PC-9 (cell line): ENCODE measurements around the gene DHRS7C. TPM values are rescaled to one million over a fixed set of nuclear protein-coding genes. Genes with fewer than 3 reads are reported as not detected.

Experiments
- BruUV-seq: library from RNA; stranded (reverse); fragments of 400-500 nt; replicated peaks from 2 replicates; lab custom pipeline; 2021; lab: Mats Ljungman, UMichigan
- CTCF ChIA-PET: fragments of 300-600 bp; sonication (Branson Sonifier 250); formaldehyde crosslinking; loops from one replicate; lab custom pipeline; 2022; ENCODE audit warnings: antibody characterized with exemption; lab: Charles Lee
- POLR2A ChIA-PET: fragments of 300-600 bp; sonication (Branson Sonifier 250); formaldehyde crosslinking; loops from one replicate; lab custom pipeline; 2022; ENCODE audit warnings: antibody characterized with exemption; ENCODE audit not compliant: unreplicated experiment; lab: Charles Lee
- DNase-seq, 2 experiments: peaks; one replicate each; pipeline versions ENCODE4 v3.0.0 to v3.0.0-alpha.2; 2015 to 2022; ENCODE audit warnings: mixed read lengths in 1 of 2
- H2AFZ ChIP-seq: fragments of 200-600 bp; sonication (generic); 2 replicates; pipeline ENCODE4 v1.8.1; 2017; ENCODE audit warnings: antibody characterized with exemption
- H3F3A ChIP-seq: fragments of 200-600 bp; sonication (generic); 2 replicates; pipeline ENCODE4 v1.8.1; 2017; ENCODE audit warnings: antibody characterized with exemption, mild to moderate bottlenecking, low read depth; ENCODE audit not compliant: insufficient read depth
- H3K27ac ChIP-seq: fragments of 200-600 bp; sonication (generic); 2 replicates; pipeline ENCODE4 v1.6.1; 2016; ENCODE audit warnings: mixed run types
- H3K27me3 ChIP-seq: fragments of 200-600 bp; sonication (generic); 2 replicates; pipeline ENCODE4 v1.6.1; 2016; ENCODE audit warnings: low read depth, mixed run types; ENCODE audit not compliant: insufficient read depth
- H3K36me3 ChIP-seq: fragments of 200-600 bp; sonication (generic); 2 replicates; pipeline ENCODE4 v1.6.1; 2016; ENCODE audit warnings: low read depth, mixed run types
- H3K4me1 ChIP-seq: fragments of 200-600 bp; sonication (generic); replicated peaks from 2 replicates; pipeline ENCODE4 v1.6.1; 2016; ENCODE audit warnings: mixed run types; ENCODE audit not compliant: insufficient read depth
- H3K4me2 ChIP-seq: fragments of 200-600 bp; sonication (generic); 2 replicates; pipeline ENCODE4 v1.6.1; 2017; ENCODE audit warnings: mixed run types
- H3K4me3 ChIP-seq: fragments of 200-600 bp; sonication (generic); 2 replicates; pipeline ENCODE4 v1.6.1; 2016; ENCODE audit warnings: mixed run types
- H3K79me2 ChIP-seq: fragments of 200-600 bp; sonication (generic); 2 replicates; pipeline ENCODE4 v1.6.1; 2017; ENCODE audit warnings: low read depth, mixed run types
- H3K9me2 ChIP-seq: fragments of 200-600 bp; sonication (generic); 2 replicates; pipeline ENCODE4 v1.8.1; 2017; ENCODE audit warnings: mild to moderate bottlenecking; ENCODE audit not compliant: insufficient read depth
- H3K9me3 ChIP-seq: fragments of 200-600 bp; sonication (generic); 2 replicates; pipeline ENCODE4 v1.8.1; 2016; ENCODE audit warnings: low read depth; ENCODE audit not compliant: insufficient read depth
- H4K20me1 ChIP-seq: fragments of 200-600 bp; sonication (generic); 2 replicates; pipeline ENCODE4 v1.8.1; 2017; ENCODE audit not compliant: insufficient read depth
- EZH2 ChIP-seq: fragments of 200-600 bp; sonication (generic); IDR thresholded peaks from 2 replicates; pipeline ENCODE4 v1.8.0; 2017; ENCODE audit warnings: antibody characterized with exemption, low read depth
- intact Hi-C: fragments of 100-400 bp; cut with micrococcal nuclease; formaldehyde crosslinking; loops from one replicate; pipeline ENCODE4 v1.10.0; 2022; ENCODE audit not compliant: unreplicated experiment
- total RNA-seq: library from RNA; stranded (reverse); gene quantifications from 2 replicates; pipeline ENCODE4 v1.2.3, GENCODE V29; 2021
- TF ChIP-seq, protein P1 (sequence below): fragments of 200-600 bp; sonication (generic); conservative IDR thresholded peaks from 2 replicates; pipeline ENCODE4 v1.6.1; 2017; ENCODE audit warnings: mixed run types, antibody characterized with exemption, mild to moderate bottlenecking, moderate library complexity

The DHRS7C gene
- total RNA-seq, 1 experiment from 2014 or later: not detected

- intact Hi-C loops: no loop called here
- Histone ChIP-seq H3F3A (peaks cover 22% of the 10 kb centered on the region), H3K9me3 (no peaks in the 10 kb centered on the region), H3K27me3 (no peaks in the 10 kb centered on the region), H4K20me1 (no peaks in the 10 kb centered on the region), H3K27ac (no peak overlapping the region), H3K4me1 (peaks cover 23% of the 10 kb centered on the region), H3K4me2 (no peak overlapping the region), H3K36me3 (no peaks in the 10 kb centered on the region), H2AFZ (no peak overlapping the region), H3K9me2 (no peaks in the 10 kb centered on the region), H3K79me2 (no peaks in the 10 kb centered on the region), H3K4me3 (no peak overlapping the region)
- no TSS peak for BruUV-seq
- POLR2A ChIA-PET: no interaction called here
- CTCF ChIA-PET: no interaction called here
- DNase-seq: no peak
- TF ChIP-seq, protein P1, sequence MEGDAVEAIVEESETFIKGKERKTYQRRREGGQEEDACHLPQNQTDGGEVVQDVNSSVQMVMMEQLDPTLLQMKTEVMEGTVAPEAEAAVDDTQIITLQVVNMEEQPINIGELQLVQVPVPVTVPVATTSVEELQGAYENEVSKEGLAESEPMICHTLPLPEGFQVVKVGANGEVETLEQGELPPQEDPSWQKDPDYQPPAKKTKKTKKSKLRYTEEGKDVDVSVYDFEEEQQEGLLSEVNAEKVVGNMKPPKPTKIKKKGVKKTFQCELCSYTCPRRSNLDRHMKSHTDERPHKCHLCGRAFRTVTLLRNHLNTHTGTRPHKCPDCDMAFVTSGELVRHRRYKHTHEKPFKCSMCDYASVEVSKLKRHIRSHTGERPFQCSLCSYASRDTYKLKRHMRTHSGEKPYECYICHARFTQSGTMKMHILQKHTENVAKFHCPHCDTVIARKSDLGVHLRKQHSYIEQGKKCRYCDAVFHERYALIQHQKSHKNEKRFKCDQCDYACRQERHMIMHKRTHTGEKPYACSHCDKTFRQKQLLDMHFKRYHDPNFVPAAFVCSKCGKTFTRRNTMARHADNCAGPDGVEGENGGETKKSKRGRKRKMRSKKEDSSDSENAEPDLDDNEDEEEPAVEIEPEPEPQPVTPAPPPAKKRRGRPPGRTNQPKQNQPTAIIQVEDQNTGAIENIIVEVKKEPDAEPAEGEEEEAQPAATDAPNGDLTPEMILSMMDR: no peak
- no peak for TF ChIP-seq EZH2
Measured at GRCh38 chr17:9798724-9799123, 7.3 kb upstream of the DHRS7C start.

DNA sequence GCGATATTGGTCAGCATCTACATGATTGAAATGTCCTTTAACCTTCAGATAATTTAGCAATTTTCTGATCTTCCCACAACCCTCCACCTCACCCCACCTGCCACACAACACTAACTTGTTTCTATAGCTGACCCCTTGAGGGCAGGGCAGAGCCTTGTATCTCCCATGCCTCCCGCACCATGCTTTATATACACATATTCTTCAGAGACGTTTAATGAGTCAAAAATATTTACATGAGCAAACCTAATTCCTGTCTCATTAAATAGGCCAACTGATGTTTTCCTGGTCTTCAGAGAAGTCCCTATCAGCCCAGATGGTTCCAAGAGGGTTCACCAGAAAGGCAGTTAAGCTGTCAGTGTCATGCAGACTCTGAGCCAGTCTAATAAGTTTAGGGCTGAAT, 6.6 kb upstream of the DHRS7C start:
- no peak for DNase-seq
- no peaks in the 10 kb centered on the region for H3K9me2 ChIP-seq
- no peak overlapping the region for H3K4me2 ChIP-seq
- H3K27ac ChIP-seq: no peak overlapping the region
- H3K4me1 ChIP-seq: peaks cover 16% of the 10 kb centered on the region
- H3K4me3 ChIP-seq: no peak overlapping the region
- no peaks in the 10 kb centered on the region for H3K9me3 ChIP-seq
- CTCF ChIA-PET: no interaction called here
- no peak overlapping the region for H2AFZ ChIP-seq
- no TSS peak for BruUV-seq
- no peaks in the 10 kb centered on the region for H3K36me3 ChIP-seq
- intact Hi-C loops: no loop called here
- POLR2A ChIA-PET: no interaction called here
- TF ChIP-seq EZH2: no peak
- TF ChIP-seq, protein P1: no peak
- peaks cover 18% of the 10 kb centered on the region for H3F3A ChIP-seq
- H4K20me1 ChIP-seq: no peaks in the 10 kb centered on the region
- H3K79me2 ChIP-seq: no peaks in the 10 kb centered on the region
- no peaks in the 10 kb centered on the region for H3K27me3 ChIP-seq

DNA sequence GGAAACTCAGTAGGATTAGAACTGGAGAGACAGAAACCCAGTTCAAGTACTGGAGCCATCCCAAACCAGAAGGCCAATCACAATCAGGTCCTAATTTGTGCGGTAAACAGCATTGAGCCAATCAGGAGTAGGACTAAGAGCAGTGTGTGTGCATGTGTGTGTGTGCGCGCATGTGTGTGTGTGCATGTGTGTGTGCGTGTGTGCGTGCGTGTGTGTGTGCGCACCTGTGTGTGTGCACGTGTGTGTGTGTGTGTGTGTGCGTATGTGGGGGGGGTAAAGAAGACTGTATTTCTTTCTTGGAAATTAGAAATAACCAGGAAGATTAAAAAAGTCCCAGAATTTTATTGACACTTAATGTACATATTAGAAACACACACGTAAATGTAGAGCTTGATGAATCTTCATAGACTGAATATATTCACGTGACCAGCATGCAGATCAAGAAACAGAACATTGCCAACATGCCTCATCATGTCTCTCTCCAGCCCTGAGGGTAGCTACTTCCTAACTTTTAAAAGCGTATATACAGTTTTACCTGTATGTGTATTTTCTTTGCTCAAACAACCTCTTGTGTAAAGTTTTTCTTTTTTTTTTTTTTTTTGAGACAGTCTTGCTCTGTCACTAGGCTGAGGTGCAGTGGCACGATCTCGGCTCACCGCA, 919 bp upstream of the DHRS7C start:
- H3F3A ChIP-seq: no peaks in the 10 kb centered on the region
- no peak for TF ChIP-seq EZH2
- TF ChIP-seq, protein P1: no peak
- no peak overlapping the region for H2AFZ ChIP-seq
- no peaks in the 10 kb centered on the region for H3K4me1 ChIP-seq
- H3K9me3 ChIP-seq: no peaks in the 10 kb centered on the region
- no peak for DNase-seq
- no peak overlapping the region for H3K4me3 ChIP-seq
- H3K4me2 ChIP-seq: no peak overlapping the region
- POLR2A ChIA-PET: no interaction called here
- BruUV-seq: no TSS peak
- H3K9me2 ChIP-seq: no peaks in the 10 kb centered on the region
- no peaks in the 10 kb centered on the region for H3K36me3 ChIP-seq
- no peak overlapping the region for H3K27ac ChIP-seq
- no peaks in the 10 kb centered on the region for H3K79me2 ChIP-seq
- no peaks in the 10 kb centered on the region for H4K20me1 ChIP-seq
- intact Hi-C loops: no loop called here
- CTCF ChIA-PET: interaction anchor here (0.7 kb wide), 1 partner anchor 113 kb away, joined by 3 read pairs; no protein-coding TSS in a partner anchor
- no peaks in the 10 kb centered on the region for H3K27me3 ChIP-seq
